Lower leg skin (tissue), 3 donors: ENCODE data around the gene MDK.

Experiments
- CTCF ChIP-seq, 3 donors: fragments of 450-650 bp; IDR thresholded peaks; one replicate each; pipeline ENCODE4 v1.5.1; 2016; ENCODE audit warnings: antibody characterized with exemption in 3 of 3, mild to moderate bottlenecking in 3 of 3, moderate library complexity in 2 of 3
- POLR2A ChIP-seq, 2 donors: fragments of 450-650 bp; IDR thresholded peaks; one replicate each; pipeline ENCODE4 v1.6.1; 2016 to 2017; ENCODE audit warnings: antibody characterized with exemption in 2 of 2, mild to moderate bottlenecking in 1 of 2, moderate library complexity in 1 of 2

DNA sequence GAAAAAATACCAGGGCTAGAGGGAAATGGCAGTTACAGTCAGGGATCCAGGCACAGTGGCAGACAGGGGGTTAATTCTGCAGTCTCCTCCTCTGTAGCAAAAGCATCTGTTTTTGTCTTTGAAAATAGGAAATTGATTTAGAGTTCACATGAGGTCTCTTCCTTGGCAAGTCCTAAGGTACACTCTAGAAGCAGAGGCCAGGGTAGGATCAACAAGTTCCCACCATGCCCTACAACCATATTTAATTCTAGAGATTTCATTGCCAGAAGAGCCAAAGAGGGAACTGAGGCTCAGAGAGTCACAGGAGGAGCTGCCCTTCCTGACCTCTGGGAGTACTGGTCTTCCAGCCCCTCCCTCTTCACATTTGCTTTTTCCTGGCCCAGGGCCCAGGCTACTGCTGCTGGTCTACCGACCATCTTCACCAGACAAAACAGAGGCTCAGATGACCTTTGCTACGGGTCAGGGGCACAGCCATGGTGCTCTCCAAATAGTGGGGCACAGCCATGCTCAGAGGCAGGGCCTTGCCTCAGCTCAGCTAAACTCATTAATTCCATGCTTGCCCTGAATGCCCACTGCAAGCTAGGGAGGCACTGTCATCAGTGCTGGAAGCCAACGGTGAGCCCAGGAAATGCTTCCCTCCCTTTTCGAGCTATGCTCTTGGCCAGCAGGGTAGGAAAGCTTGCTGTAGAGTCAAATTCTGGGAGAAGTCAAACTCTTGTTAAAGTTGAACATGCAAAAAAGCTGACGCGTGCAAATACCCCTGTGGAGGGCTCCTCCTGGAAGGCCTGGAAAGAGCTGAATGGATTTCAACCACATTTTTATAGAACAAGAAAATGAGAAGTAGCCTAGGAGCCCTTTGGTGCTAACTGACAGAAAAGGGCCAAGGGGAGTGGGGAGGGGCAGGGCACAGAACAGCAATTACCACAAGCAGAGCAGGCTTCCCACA, 21.8 kb downstream of the MDK start:
- TF ChIP-seq CTCF (IDR thresholded peaks at IDR 0.05): no peak
- TF ChIP-seq POLR2A (IDR thresholded peaks at IDR 0.05): no peak
